Inflammatory macrophage treated with lipopolysaccharide for 4 hours (primary cell): Measurements from ENCODE around the gene BBLN.
"Not testable (repeated sequence)": the region's sequence is repeated elsewhere in the genome, so short reads cannot be mapped to it uniquely, and the experiment has no call there.

Experiments
- DNase-seq: peaks from one replicate; pipeline ENCODE4 v3.0.0-alpha.2; 2020

Gene BBLN, protein sequence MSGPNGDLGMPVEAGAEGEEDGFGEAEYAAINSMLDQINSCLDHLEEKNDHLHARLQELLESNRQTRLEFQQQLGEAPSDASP

DNA sequence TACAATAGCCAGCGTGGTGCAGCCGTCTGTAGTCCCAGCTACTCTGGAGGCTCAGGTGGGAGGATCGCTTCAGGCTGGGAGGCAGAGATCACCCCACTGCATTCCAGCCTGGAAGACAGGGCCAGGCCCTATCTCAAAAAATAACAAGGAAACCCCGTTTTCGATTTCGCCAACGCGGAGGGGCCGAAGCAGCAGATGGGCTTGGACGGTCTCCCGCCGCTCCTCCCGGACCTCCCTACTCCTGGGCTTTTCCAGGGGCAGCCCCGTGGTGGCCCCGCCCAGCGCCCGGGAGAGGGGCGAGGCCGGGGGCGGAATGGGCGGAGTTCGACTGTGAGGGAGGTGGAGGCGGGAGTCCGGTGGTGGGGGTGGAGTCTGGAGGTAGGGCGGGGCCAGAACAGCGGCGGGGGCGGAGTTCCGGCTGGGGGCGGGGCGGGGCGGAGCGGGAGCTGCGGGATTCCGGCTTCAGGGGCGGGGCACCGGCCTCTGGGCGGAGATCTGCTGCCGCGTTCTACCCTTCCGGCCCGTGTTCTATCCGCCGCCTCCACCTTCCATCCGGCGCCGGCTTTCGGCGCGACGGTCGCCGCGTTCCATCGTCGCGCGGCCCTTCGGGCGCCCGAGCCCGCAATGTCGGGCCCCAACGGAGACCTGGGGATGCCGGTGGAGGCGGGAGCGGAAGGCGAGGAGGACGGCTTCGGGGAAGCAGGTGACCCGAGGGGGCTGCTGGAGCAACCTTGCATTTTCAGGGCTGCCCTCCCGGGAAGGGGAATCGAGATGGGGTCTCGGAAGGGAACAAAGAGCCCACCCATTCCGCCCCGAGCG lies at the start of gene BBLN:
Gene BBLN, plus strand, starts transcription at position 482 of the 819 bp plus-strand sequence. Its CDS starts 143 bp downstream, at position 625.
- peak; percentile 88 for DNase-seq

DNA sequence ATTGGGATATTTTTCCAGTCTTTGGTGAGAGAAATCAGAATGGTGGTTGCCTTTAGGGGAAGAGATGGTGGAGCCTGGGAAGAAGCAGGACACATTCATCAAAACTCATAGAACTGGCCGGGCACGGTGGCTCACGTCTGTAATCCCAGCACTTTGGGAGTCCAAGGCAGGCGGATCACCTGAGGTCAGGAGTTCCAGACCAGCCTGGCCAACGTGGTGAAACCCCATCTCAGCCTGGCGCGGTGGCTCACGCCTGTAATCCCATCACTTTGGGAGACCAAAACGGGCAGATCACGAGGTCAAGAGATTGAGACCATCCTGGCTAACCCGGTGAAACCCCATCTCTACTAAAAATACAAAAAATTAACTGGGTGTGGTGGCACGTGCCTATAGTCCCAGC lies 48.3 kb upstream of the BBLN start:
- not testable (repeated sequence) for DNase-seq

DNA sequence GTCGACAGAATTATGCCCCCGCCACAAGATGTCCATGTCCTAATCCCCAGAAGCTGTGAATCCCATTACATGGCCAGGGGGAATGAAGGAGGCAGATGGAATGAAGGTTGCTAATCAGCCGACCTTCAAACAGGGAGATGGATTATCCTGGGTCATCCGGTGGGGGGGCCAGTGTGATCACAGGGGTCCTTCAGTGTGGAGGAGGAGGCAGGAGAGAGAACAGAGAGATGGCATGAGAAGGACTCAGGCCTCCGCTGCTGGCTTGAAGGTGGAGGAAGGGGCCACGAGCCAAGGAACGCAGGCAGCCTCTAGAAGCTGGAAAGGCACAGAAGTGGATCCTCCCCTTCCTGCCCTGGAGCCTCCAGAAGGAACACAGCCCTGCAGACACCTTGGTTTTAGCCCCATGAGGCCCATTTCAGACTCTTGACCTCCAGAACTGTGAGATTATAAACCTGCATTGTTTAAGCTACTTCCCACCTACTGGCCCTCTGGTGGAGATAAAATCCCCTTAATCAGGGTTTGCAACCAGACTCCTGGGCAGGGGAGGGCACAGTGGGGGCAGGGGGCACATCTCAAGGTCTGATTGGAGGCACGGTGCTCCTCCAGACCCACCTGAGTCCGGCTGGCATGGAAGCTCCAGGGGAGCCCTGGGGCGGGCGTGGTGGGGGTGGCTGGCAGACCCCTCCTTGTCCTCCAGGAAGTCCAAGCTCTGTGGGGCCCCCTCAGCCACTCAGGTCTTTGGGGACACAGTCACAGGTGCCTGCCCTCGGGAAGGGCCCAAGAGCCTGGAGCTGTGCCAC lies 46.3 kb upstream of the BBLN start:
- no peak for DNase-seq

DNA sequence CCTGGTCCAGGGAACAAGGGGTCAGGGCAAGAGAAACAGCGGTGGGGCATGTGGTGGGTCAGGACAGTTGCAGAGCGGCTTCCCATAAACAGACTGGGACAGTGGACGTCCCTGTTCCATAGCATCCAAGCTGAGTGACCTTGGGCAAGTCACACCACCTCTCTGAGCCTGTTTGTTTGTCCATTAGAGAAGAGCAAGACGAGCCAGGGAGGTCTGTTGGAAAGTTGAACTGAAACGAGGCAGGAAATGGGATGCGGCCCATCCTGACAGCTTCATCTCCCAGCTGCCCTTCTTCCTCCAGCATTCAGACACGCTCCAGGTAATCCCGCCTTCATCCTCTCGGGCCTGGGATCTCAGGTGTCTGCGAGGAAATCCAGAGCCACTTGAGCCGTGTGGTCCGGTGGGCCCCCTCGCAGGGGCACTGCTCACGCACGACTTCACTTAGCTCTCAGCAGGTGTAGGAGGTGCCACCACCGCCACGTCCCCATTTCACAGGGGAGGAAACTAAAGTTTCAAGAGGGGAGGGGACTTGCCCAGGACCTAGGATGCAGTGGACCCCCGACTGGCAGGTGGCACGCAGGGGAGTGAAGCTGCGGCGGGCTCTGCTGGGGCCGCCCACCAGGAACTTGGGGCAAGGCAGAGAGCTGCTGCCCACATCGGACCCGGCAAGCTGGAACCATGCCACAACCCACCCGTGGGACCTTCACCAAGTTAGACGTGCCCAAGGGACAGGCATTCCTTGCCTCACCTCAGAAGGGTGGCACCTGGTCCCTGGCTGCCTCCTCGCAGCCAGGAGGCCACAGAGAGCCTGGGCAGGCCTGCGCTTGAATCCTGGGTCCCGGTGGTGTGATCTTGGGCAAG lies 45.5 kb upstream of the BBLN start:
- DNase-seq, result no peak

DNA sequence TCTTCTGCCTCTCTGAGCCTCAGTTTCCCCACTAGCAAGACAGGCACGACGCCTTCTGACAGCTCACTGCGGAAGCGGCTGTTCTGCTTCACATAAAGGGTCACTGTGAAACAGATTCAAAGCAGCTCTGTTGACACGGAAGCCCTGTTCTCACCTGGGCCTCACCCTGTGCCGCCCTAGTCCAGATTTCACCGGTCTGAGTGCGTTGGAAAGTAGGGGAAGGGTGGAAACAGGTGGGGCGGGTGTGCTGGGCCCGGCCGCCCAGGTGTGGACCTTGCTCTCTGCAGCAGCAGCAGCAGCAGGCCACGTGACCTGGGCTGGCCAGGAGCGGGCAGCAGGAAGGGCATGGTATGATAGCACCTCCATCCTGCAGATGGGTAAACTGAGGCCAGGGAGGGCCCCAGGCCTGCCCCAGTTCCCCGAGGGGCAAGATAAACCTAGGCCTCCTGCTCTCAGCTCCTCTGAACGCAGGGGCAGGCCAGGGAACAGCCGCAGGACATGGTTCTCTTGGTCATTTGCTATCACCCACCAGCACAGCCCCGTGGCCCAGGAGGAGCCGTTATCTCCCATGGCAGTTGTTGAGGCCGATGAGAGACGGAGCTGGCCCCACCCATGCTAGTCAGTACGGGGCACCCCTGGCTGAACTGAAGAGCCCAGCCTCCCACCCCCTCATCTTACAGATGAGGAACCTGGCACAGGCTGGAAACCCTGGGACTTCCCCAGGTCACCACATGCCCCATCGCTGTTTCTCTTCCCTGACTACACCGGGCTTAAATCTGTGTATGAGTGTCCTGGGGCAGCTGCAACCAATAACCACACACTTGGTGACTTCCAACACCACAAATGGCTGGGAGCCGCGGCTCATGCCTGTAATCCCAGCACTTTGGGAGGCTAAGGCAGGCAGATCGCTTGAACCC lies 44.6 kb upstream of the BBLN start:
- peak; percentile 92 for DNase-seq

DNA sequence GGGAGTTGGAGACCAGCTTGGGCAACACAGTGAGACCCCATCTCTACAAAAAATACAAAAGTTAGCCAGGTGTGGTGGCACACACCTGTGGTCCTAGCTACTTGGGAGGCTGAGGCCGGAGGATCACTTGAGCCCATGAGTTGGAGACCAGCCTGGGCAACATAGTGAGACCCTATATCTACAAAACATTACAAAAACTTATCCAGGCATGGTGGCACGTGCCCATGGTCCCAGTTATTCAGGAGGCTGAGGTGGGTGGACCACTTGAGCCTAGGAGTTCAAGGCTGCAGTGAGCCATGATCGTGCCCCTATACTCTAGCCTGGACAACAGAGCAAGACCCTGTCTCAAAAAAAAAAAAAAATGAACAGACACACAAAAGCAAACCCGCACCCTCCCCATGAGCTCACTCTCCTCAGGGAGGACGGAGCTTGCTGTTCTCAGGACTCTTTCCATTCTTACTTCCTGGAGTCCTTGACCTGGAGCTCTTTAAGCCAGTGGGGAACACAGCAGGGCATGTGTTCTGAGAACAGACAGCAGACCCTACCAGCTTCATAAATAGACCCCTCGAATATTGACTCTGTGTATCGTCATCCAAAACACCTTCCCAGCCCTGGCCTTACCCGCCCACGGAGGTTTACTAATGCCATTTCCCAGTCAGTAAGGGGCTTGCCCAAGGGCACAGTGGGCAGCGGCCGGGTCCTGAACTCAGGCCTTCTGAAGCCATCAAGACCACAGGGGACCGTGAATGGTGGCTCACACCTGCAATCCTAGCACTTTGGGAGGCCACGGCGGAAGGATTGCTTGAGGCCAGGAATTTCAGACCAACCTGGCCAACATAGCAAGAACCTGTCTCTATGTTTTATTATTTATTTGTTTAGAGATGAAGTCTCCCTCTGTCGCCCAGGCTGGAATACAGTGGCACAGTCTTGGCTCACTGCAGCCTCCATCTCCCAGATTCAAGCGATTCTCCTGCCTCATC lies 43.7 kb upstream of the BBLN start:
- no peak for DNase-seq

DNA sequence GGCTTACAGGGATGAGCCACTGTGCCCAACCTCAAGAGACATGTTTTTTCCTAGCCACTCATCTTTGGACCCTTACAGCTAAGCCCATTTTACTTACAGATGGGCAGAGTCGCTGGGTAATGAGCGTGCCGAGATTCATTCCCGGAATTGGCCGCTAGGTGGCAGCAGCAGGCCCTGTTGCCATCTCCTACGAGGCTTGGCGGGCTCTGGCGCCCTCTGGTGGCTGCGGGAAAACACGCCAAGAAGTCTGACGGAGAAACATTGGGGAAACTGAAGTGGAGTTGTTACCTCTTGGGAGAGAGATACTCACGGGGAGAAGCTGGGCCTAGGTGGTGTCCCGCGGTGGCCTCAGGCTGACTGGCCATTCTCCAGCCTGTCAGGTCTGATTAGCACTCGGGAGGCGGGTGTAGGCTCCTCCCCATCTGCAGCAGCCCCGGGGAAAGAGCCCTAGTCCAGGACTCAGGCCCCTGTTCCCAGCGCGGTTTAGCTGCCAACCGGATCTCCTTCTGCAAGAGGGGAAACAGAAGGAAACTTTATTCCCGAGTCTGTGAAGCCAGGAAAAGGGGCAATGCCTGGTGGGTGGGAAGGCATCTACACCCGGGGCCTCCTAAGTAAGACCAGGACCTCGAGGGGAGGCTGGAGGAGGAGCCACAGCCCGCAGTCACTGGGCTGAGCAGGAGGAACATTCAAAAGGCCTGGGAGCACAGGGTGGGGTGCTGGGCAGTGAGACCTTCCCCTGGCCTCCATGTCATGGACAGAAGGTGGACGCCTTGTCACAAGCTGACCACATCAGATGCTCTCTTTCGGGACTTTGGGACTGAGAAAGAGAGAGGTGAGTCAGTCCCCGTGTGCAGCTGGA lies 42.2 kb upstream of the BBLN start:
- DNase-seq, result peak; percentile 89

DNA sequence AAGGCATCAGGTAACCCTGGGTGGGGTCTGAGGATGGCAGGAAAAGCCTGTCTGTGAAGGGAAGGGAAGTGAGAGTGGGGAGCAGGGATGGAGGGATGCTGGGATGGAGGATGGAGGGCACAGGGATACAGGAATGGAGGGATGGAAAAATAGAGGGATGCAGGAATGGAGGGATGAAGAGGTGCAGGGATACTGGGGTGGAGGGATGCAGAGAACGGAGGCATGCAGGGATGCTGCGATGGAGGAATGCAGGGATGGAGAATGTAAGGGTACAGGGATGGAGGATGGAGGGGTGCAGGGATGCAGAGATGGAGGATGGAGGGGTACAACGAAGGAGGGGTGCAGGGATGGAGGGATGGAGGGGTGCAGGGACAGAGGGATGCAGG lies 41.6 kb upstream of the BBLN start:
- no peak for DNase-seq

DNA sequence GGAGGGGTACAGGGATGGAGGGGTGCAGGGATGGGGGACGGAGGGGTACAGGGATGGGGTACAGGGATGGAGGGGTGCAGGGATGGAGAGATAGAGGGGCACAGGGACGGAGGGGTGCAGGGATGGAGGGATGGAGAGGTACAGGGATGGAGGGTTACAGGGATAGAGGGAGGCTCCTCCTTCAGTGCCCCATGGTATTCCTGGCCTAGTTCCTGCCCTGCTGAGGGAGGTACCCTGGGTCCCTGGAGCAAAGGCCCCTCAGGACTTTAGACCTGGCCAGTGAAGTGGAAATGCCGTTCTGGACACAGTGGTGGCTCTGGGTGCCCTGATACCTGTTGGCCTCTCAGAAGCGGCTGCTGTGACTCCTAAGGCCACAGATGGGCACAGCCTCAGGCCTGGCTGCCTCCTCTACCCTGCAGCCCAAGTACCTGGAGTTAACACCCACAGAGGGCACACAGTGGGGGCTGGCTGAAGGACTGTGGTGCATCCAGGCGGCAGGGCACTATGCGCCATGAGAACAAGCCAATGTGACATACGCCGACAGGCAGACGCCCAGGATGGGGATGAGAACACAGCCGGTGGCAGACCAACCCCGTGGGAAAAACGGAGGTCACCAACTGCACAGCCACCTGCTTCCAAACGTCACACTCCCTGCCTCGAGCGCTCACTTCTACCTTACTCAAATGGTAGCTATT lies 40.9 kb upstream of the BBLN start:
- no peak for DNase-seq

DNA sequence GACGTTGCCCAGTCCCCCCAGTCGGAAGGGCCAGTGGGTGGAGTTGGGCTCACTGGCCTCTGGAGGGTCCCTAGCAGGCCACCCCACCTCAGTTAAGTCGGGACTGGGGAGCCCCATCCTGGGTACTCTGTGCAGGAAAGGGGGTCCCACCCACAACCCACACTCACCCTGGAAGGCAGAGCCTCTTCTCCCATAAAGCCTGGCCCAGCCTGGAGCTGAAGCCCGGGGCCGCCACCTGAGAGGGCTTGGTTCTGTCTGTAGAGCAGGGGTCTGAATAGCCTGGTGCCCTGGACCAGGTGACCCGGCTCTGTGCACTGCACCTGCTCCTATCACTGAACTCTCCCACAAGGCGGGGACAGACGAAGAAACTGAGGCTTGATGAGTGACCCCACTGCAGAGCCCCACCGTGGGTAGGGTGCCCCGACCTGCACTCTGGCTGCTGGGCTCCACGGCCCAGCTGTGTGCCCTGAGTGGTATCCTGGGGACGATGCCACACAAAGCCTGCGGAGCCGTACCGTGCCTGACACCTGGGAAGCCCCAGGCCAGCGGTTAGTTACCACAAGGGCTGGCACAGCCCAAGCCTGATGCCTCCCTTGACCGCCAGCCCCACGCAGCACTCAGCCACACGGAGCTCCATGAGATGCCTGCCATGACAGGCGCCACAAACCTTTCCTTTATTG lies 39.9 kb upstream of the BBLN start:
- DNase-seq, result no peak

DNA sequence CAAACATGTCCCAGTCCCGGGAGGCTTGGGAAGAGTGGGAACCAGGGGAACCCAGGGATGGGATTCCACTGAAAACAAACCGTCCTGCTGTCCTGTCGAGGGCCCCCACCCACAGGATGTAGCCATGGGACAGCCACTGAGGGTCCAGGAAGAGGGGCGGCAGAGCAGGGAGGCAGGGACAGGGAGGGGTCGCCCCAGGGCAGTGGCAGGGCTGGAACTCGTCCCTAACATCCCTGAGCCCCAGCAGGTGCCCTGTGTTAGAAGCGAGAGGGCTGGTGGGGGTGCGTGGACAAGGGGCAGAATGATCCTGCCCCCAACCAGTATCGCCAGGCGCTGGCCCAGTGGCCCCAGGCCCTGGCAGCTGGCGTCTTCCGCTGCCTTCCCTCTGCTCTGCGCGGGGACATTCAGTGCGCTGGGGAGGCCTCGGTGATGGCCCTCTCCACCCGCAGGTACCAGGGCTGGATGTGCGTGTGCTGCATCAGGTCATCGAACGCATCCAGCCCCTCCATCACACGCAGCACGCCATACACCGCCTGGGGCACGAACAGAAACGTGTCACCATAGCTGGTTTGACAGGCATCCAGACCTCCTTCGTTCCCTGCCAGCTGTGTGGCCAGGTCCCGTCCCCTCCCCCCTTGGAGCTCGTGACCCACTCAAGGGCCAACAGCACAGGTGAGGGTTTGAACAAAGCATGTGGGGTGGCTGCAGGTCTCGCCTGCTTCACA lies 39.2 kb upstream of the BBLN start:
- no peak for DNase-seq

DNA sequence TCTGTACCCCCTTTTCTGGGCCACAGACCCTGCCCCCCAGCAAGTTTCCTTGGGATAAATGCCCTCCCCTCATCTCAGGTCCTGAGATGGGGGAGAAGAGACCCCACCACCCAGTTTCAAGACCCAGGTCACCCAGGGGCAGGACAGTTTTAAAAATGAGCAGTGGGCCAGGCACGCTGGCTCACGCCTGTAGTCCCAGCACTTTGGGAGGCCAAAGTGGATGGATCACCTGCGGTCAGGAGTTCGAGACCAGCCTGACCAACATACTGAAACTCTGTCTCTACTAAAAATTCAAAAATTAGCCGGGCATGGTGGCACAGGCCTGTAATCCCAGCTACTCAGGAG lies 38.6 kb upstream of the BBLN start:
- no peak for DNase-seq

DNA sequence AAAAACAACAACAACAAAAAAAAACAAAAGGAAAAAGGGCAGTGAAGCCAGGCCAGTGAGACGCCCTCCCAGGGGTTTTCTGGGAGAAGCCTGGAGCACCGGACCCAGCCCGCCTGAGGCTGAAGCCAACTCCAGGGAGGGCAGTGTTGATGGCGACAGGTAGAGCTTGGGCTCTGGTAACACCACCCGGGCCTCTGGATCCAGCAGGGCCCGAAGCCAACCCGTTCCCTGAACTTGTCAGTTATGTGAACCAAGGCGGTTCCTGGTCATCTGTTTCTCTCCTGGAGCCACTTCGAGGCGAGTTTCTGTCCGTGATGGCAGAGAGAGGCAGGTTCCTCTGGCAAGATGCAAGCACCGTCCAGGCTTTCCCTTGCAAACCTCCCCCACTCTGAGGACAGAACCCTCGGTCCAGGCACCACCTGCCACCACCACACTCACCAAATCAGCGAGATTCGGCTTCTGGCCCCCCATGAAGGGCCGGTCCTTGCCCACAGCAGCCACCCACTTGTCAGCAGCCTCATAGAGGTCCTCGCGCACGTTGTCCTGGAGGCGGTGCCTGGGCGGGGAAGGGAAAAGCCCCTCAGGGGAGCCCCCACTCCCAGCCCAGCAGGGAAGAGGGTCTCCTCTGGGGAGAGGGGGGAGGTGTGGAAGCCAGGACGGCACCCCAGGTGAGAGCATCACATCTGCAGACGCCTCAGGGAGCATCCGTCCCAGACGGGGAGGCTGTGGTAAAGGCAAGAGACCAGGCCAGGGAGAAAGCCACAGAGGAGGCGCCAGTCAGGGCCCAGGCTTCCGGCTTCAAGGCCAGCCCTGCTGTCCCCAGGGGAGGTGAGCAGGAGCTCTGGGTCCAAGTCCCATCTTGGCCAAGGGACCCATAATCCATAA lies 37.9 kb upstream of the BBLN start:
- no peak for DNase-seq

DNA sequence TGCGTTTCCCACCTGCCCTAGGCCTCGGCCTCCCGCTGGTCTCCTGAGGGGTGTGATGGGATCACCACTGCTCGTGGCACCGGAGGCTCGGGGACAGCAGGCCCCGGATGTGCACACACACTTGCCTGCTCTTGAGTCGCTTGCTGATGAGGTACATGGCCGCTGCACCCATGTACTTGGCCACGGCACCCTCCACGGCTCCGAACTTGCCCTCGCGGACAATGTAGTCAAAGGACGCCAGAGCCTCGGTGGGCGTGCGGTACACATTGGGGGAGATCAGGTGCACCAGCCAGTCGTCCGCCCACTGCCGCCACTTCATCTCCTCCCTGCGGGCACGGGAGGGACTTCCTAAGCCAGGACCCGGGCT lies 37.3 kb upstream of the BBLN start:
- DNase-seq, result no peak

DNA sequence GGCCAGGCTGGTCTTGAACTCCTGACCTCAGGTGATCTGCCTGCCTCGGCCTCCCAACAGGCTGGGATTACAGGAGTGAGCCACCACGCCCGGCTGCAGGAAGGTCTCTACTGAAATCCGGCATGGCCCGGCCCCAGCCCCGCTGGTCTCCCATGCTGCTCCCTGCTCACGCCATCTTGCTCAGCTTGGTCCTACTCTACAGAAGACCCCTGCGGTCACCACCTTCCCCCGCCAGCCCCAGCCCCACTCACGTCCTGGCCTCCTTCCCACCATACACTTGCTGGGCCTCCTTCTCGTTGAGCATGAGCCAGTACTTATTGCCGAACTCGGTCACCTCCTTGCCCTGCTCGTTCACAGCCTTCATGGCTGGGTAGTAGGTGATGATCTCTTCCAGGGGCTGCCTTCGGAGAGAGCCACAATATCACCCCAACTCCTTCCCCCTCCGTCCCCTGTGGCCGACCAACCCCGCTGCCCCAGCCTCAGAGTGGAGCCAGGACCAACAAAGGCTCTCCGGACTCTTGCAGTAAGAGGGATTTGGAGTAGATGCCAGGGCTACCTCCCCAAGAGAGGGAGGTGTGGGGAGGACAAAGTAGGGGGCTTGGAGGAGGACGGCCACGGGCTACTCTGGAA lies 36.5 kb upstream of the BBLN start:
- no peak for DNase-seq

DNA sequence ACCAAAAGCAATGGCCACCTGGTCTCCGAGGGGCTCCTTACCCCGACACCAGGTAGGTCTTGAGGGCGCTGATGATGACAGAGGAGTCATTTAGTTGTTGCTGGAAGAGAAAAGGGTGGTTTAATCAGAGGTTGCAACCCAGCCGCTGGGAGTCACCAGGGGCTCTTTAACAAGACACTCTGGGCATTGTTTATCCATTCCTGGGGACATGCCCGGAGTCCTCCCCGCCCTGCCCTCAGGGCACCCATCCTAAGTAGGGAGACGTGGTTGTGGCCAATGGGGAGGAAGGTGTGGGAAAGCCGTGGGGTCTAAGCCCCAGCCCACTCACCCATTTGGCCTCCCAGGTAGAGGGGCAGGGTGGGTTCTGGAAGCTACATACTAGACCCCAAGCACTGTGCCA lies 35.6 kb upstream of the BBLN start:
- no peak for DNase-seq
